Epidermal melanocyte (primary cell): ENCODE data around the gene RIOK3.
"Not testable (repeated sequence)": the region's sequence is repeated elsewhere in the genome, so short reads cannot be mapped to it uniquely, and the experiment has no call there.

Experiments
- DNase-seq: peaks from one replicate; pipeline ENCODE4 v3.0.0; 2011; ENCODE audit warnings: low spot score; ENCODE audit not compliant: insufficient read length

The RIOK3 gene

DNA sequence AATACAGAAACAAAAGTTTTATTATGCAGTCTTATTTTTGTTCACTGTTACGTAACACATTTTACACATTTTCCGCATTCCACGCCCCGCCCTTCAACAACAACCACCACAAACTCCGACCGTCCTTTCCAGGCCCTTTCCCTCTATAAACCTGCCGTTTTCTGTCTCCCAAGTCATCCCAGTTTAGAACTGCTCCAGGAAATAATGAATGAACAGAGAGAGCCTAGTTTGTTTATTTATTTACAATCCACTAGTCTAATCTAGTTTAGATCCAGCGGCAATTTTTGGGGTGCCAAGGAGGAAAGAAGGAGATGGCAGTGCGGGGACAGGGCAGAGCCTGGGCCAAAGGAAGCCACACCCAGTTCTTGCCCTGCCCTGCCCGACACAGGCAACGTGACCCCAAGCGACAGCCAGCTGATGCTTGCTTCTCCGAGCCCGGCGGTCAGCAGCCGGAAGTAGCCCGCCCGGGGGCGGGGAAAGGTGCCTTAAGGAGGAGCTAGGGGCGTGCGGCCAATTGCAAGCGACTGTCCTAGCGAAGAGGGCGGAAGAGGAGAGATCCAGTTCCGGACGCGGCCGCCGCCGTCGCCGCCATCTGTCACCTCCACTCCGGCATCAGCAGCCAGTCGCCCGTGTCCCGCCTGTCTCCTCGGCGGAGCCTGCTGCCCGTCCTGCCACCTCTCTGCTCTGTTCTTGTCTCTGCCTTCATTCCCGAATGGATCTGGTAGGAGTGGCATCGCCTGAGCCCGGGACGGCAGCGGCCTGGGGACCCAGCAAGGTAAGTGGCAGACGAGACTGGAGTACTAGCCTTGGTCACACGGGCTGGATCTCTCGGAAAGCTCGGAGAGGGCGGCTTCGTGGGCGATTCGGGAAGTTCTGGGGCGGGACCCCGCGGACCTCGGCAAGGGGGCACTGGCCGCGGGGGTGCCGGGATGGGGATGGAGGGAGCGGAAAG is at the start of gene RIOK3:
Gene RIOK3 (plus strand): TSS at position 560 of the 952 bp plus-strand sequence. CDS start 153 bp downstream, at position 713.
- peak; percentile 95 for DNase-seq

GRCh38 chr18:23403310-23403709 is 49.8 kb upstream of the RIOK3 start:
- DNase-seq, result no peak

DNA sequence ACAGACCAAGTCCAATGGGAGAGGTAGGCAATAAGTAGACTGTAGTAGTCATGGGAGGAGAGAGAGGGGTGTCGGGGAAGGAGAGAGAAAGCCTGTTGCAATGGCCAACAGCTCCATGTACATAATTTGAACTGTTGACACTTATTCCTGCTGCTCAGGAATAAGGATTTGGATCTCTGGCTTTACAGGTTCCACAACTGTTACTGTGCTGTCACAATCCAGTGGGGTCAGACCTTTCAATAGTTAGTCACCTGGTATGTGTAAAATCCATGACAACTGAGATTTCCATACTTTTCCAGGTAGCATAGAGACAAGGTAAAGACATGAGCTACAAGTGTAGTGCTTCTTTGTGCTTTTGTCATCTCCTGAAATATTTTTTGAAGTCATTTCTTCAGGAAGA is 47.5 kb upstream of the RIOK3 start:
- DNase-seq, result no peak

DNA sequence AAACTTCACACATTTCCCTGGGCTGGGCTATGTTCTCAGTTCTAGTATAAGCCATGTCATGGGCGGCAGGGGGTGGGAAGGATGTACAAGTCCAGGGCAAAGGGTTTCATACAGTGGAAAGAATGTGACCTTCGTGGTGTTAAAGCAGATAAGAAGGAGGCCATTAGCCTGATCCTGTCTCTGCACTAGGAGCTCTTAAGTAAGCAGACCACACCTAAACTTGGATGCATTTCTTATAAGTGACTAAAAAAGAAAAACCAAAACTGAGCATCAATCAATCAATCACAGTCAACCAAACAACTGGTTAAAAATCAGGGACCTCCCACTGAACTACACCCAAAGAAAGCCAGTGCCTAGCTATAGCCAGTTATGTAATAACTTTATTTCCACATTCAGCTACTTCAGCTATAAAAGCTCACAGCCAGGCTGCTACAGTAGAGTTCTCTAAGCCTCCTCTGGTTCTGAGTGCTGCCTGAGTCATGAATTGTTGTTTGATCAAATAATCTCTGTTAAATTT is 46.8 kb upstream of the RIOK3 start:
- no peak for DNase-seq

- DNase-seq, result no peak
Measured at GRCh38 chr18:23412351-23412964, 40.6 kb upstream of the RIOK3 start.

- no peak for DNase-seq
Measured at GRCh38 chr18:23415515-23415914, 37.6 kb upstream of the RIOK3 start.

DNA sequence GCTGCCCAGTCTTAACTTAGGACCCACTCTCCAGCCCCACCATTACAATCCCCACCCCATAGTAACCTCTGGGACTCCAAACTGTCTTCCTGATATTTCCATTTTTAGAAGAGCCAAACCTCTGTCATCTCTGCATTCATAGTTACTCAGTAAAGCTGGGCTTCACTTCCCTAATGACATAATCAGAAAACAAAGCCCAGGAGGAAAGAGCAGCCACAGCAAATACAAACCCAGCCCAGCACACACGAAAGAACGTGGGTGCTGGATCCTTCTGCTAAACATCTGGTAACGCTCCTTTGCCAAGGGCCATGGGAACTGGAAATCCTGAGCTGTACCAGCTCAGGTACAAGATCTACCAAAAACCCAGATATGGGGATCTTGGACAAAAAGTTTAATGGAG is 36.8 kb upstream of the RIOK3 start:
- no peak for DNase-seq

- no peak for DNase-seq
Measured at GRCh38 chr18:23421277-23421676, 31.8 kb upstream of the RIOK3 start.

GRCh38 chr18:23422751-23423418 is 30.2 kb upstream of the RIOK3 start:
- peak; percentile 28 for DNase-seq

DNA sequence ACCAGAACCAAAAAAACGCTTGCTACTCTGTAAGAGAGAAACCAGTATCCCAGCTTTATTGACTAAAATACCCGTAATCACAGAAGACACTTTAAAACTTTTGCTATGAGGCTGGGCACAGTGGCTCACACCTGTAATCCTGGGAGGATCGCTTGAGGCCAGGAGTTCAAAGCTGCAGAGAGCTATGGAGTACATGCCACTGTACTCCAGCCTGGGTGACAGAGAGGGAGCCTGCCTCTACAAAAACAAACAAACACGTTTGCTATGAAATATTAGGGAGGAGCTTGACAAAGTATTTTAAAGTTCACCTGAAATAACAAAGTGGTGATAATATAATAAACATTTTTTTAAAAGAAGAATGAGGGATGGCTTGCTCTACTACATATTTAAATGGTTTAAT is 28.5 kb upstream of the RIOK3 start:
- DNase-seq, result no peak

GRCh38 chr18:23428821-23429220 is 24.3 kb upstream of the RIOK3 start:
- no peak for DNase-seq

- DNase-seq, result not testable (repeated sequence)
Measured at GRCh38 chr18:23429538-23429937, 23.5 kb upstream of the RIOK3 start.

- no peak for DNase-seq
Measured at GRCh38 chr18:23433360-23433759, 19.7 kb upstream of the RIOK3 start.

DNA sequence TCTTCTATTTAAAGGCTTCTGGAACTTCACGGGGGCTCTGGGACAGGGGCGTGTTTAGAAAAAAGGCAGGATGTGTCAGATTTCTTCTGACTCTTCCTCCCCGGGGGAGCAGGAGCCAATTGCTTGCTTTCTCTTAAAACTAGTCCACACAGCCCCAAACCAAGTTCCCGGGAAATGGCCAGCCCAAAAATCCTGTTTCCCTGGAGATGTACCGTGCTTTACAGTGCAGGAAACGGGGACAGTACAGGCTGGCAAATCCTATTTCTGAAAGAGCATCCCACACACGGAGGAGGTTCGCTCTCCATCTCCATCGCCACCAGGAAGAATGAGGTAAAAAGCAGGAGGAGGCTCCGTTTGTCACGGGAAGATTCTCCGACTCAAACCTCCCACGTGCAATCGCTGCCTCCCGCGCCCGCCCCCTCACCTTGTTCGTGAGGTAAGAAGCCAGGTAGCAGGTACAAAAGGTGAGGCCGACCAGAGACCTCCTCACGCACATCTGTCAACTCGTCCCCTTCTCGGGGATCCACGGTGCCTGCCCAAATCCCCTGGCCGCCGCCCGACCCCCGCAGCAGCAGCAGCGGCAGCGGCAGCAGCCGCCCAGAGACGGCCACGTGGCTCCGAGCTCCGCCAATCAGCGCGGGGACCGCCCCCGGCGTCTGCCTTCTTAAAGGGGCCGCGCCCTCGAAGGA is 15.6 kb upstream of the RIOK3 start:
- DNase-seq, result peak; percentile 40

GRCh38 chr18:23438046-23438377 is 15.1 kb upstream of the RIOK3 start:
- no peak for DNase-seq

DNA sequence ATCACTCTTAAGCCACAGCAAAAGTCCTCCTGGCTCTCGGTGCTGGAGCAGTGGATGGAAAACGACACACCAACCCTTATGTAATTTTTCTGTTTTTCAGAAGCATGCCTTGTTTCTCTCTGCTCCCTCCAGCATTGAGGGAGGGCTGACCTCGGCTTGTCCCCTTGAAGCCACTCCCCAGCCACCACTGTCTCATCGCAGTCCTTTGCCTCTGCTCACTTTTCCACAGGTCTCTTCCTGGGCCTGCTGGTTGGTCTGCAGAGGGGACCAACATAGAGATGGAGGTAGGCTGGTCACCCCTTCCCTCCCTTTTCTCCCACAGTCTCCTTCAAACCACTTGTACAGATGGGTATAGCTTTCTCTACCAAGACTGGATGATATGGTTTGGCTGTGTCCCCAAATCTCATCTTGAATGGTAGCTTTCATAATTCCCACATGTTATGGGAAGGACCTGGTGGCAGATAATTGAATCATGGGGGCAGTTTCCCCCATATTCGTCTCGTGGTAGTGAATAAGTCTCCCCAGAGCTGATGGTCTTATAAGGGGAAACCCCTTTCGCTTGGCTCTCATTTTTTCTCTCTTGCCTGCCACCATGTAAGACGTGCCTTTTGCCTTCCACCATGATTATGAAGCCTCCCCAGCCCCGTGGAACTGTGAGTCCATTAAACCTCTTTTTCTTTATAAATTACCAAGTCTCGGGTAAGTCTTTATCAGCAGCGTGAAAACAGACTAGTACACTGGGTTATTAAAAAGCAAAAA is 14.3 kb upstream of the RIOK3 start:
- no peak for DNase-seq

DNA sequence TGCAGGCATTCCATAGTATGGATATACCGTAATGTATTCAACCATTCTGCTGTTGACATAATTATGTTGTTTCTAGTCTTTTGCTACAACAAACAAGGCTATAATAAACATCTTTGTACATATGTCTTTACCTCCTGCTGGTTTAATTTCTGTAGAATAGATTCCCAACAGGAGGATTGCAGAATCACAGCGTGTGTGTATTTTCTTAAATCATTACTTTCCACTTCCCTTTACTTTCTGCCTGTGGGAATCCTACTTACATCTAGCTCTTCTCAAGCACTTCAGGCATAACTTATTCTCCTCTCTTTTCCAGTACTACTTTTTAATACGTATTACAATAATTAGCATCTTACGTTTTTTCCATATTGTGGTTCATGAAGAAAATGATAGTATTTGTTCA is 13.0 kb upstream of the RIOK3 start:
- DNase-seq, result no peak

DNA sequence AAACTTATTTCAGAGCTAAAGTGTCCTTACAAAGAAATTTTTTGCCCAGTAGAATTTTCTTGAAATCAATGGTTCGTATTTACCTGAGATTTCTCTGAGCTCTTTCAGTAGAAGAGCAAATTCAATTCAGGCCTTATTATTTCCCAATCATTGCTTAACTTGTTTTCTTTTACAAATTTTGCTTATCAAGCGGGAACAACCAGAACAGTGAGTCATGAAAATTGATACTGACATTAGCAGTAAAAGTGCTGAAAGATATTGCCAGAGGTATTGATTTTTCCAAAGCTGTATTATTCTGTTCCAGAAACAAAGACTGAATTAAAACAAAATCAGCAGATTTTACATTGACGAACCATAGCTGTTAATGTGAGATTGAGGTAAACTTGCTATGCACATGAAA is 10.1 kb upstream of the RIOK3 start:
- DNase-seq, result no peak

DNA sequence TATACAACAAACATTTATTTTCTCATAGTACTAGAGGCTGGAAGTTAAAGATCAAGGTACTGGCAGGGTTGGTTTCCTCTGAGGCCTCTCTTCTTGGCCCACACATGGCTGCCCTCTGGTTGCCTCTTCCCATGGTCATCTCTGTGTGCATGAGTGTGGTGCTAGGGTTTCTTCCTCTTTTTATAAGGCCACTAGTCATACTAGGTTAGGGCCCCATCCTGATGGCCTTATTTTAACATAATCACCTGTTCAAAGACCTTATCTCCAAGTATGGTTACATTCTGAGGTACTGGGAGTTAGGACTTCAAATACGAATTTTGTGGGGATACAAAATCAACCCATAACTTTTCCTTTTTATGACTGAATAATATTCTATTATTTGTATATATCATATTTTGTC is 4.8 kb upstream of the RIOK3 start:
- DNase-seq, result no peak

DNA sequence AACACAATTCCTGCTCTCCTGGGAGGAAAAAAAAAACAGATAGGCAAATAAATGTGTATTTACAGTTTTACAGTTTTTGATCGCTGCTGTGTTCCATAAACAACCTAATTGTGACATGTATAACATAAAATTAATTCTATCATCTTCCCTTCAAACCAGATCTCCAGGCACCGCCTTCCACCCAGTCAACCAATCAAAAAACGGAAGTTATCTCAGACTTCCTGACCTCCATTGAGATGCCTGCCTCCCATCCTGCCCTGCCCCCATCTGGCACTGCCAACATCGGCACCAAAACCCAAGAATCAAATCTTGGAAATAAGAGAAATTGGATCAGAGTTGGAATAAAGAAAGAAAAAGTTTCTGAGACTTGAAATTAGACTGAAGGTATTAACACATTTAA is 3.1 kb upstream of the RIOK3 start:
- no peak for DNase-seq

GRCh38 chr18:23451011-23451410 is 2.1 kb upstream of the RIOK3 start:
- no peak for DNase-seq
